ENCODE results near the gene NMT2. TPM values are rescaled to one million over a fixed set of nuclear protein-coding genes. Genes with fewer than 3 reads are reported as not detected.

The NMT2 gene
- polyA plus RNA-seq, 1 donor from 2014 or later, result 24.6 TPM

DNA sequence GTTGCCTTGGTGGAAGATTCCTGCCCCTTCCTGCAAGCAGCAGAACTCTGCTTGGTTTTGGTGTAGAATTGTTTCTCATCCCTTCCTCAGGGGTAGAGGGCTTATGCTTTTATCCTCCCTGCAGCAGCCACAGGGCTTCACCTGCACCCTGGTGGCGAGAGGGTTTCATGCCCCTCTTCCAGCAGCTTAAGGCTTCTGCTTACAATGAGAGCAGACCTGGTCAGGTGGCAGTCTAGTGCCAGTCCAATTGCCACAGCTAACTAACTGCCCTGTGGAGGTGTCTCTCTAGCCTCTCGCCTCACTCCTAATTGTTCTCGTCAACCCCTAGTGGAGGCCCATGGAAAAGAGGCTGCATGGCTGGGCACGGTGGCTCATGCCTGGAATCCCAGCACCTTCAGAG, 99.3 kb downstream of the NMT2 start:
- no peak overlapping the region for H3K4me2 ChIP-seq (ENCODE audit: low read length)
- H3K9ac ChIP-seq (ENCODE audit: low read length), result no peak overlapping the region
- H3K27ac ChIP-seq (ENCODE audit: low read length), result no peak overlapping the region
- no peak overlapping the region for H3K4me3 ChIP-seq (ENCODE audit: low read length)
- H3K9me2 ChIP-seq (ENCODE audit: insufficient read depth, low read length), result no peaks in the 10 kb centered on the region
- no peak overlapping the region for H2AFZ ChIP-seq (ENCODE audit: low read depth, low read length)
- no peaks in the 10 kb centered on the region for H3K36me3 ChIP-seq (ENCODE audit: insufficient read depth, low read length)
- peaks cover 8% of the 10 kb centered on the region for H3K9me3 ChIP-seq (ENCODE audit: low read length)
- no peaks in the 10 kb centered on the region for H3K79me2 ChIP-seq (replicated peaks; ENCODE audit: insufficient read depth, low read length)
- no peaks in the 10 kb centered on the region for H4K20me1 ChIP-seq (ENCODE audit: insufficient read depth)
- no peaks in the 10 kb centered on the region for H3K27me3 ChIP-seq (ENCODE audit: insufficient read depth, low read depth, low read length)
- TF ChIP-seq EP300 (conservative IDR thresholded peaks at IDR 0.05; ENCODE audit: poor library complexity, severe bottlenecking), result no peak
- no peak for TF ChIP-seq RAD21 (conservative IDR thresholded peaks at IDR 0.05)
- no peak for TF ChIP-seq SMC3 (conservative IDR thresholded peaks at IDR 0.05; ENCODE audit: poor library complexity)
- TF ChIP-seq CTCF (IDR thresholded peaks at IDR 0.05; ENCODE audit: poor library complexity, severe bottlenecking), result no peak
- TF ChIP-seq POLR2AphosphoS5 (IDR thresholded peaks at IDR 0.05), result no peak
- TF ChIP-seq TAF1 (IDR thresholded peaks at IDR 0.05; ENCODE audit: low read depth), result no peak
- TF ChIP-seq, protein P1, sequence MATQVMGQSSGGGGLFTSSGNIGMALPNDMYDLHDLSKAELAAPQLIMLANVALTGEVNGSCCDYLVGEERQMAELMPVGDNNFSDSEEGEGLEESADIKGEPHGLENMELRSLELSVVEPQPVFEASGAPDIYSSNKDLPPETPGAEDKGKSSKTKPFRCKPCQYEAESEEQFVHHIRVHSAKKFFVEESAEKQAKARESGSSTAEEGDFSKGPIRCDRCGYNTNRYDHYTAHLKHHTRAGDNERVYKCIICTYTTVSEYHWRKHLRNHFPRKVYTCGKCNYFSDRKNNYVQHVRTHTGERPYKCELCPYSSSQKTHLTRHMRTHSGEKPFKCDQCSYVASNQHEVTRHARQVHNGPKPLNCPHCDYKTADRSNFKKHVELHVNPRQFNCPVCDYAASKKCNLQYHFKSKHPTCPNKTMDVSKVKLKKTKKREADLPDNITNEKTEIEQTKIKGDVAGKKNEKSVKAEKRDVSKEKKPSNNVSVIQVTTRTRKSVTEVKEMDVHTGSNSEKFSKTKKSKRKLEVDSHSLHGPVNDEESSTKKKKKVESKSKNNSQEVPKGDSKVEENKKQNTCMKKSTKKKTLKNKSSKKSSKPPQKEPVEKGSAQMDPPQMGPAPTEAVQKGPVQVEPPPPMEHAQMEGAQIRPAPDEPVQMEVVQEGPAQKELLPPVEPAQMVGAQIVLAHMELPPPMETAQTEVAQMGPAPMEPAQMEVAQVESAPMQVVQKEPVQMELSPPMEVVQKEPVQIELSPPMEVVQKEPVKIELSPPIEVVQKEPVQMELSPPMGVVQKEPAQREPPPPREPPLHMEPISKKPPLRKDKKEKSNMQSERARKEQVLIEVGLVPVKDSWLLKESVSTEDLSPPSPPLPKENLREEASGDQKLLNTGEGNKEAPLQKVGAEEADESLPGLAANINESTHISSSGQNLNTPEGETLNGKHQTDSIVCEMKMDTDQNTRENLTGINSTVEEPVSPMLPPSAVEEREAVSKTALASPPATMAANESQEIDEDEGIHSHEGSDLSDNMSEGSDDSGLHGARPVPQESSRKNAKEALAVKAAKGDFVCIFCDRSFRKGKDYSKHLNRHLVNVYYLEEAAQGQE (IDR thresholded peaks at IDR 0.05; ENCODE audit: borderline replicate concordance), result no peak
- TF ChIP-seq EZH2 (IDR thresholded peaks at IDR 0.05; ENCODE audit: borderline replicate concordance, insufficient read depth, low read length, poor library complexity, severe bottlenecking), result no peak
- TF ChIP-seq MXI1 (conservative IDR thresholded peaks at IDR 0.05; ENCODE audit: poor library complexity, severe bottlenecking), result no peak
- no peaks in the 10 kb centered on the region for H3F3A ChIP-seq (ENCODE audit: insufficient read depth, low read length, poor library complexity, severe bottlenecking)

- H3K4me2 ChIP-seq (ENCODE audit: low read length), result no peak overlapping the region
These were observed 99.7 kb downstream of the NMT2 start for GRCh38 chr10:15068802-15069201.

More at GRCh38 chr10:15068802-15069201, 99.7 kb downstream of the NMT2 start:
- Histone ChIP-seq H3K36me3 (ENCODE audit: insufficient read depth, low read length) (no peaks in the 10 kb centered on the region), H3K9me2 (ENCODE audit: insufficient read depth, low read length) (no peaks in the 10 kb centered on the region), H3K27me3 (ENCODE audit: insufficient read depth, low read depth, low read length) (no peaks in the 10 kb centered on the region), H3F3A (ENCODE audit: insufficient read depth, low read length, poor library complexity, severe bottlenecking) (no peaks in the 10 kb centered on the region), H2AFZ (ENCODE audit: low read depth, low read length) (no peak overlapping the region), H3K27ac (ENCODE audit: low read length) (no peak overlapping the region), H4K20me1 (ENCODE audit: insufficient read depth) (no peaks in the 10 kb centered on the region), H3K4me3 (ENCODE audit: low read length) (no peak overlapping the region), H3K9me3 (ENCODE audit: low read length) (peaks cover 8% of the 10 kb centered on the region), H3K79me2 (replicated peaks; ENCODE audit: insufficient read depth, low read length) (no peaks in the 10 kb centered on the region), H3K9ac (ENCODE audit: low read length) (no peak overlapping the region)
- no peak for TF ChIP-seq RAD21 (conservative IDR thresholded peaks at IDR 0.05)
- no peak for TF ChIP-seq TAF1 (IDR thresholded peaks at IDR 0.05; ENCODE audit: low read depth)
- TF ChIP-seq EP300 (conservative IDR thresholded peaks at IDR 0.05; ENCODE audit: poor library complexity, severe bottlenecking), result no peak
- no peak for TF ChIP-seq POLR2AphosphoS5 (IDR thresholded peaks at IDR 0.05)
- TF ChIP-seq, protein P1 (IDR thresholded peaks at IDR 0.05; ENCODE audit: borderline replicate concordance), result no peak
- no peak for TF ChIP-seq MXI1 (conservative IDR thresholded peaks at IDR 0.05; ENCODE audit: poor library complexity, severe bottlenecking)
- TF ChIP-seq CTCF (IDR thresholded peaks at IDR 0.05; ENCODE audit: poor library complexity, severe bottlenecking), result no peak
- no peak for TF ChIP-seq SMC3 (conservative IDR thresholded peaks at IDR 0.05; ENCODE audit: poor library complexity)
- no peak for TF ChIP-seq EZH2 (IDR thresholded peaks at IDR 0.05; ENCODE audit: borderline replicate concordance, insufficient read depth, low read length, poor library complexity, severe bottlenecking)
